Bronchial epithelial cell (primary cell): Measurements from ENCODE around the gene MLH1. TPM values are rescaled to one million over a fixed set of nuclear protein-coding genes. Genes with fewer than 3 reads are reported as not detected.

Experiments used
- DNase-seq: peaks from one replicate; pipeline ENCODE4 v3.0.0-alpha.2; 2010; ENCODE audit warnings: low read depth
- FAIRE-seq: peaks from 2 replicates; lab custom pipeline; 2011; peaks lifted over from hg19 to GRCh38; lab: Jason Lieb, UNC
- H3K27me3 ChIP-seq: 2 replicates; pipeline ENCODE4 v1.5.1; 2011; ENCODE audit warnings: low read length; ENCODE audit not compliant: control insufficient read depth, insufficient read depth
- H3K36me3 ChIP-seq: 2 replicates; pipeline ENCODE4 v1.5.1; 2011; ENCODE audit warnings: low read length; ENCODE audit not compliant: control insufficient read depth, insufficient read depth
- H3K4me3 ChIP-seq: 2 replicates; pipeline ENCODE4 v1.5.1; 2011; ENCODE audit warnings: mild to moderate bottlenecking, low read depth, low read length, control low read depth
- CTCF ChIP-seq: IDR thresholded peaks from 2 replicates; pipeline ENCODE4 v1.5.1; 2011; ENCODE audit warnings: mild to moderate bottlenecking, moderate library complexity, low read length, control low read depth, inconsistent platforms; ENCODE audit not compliant: insufficient read depth, severe bottlenecking
- total RNA-seq: library from RNA; depleted of rRNA; stranded (reverse); fragments of >200 nt; gene quantifications from 2 replicates; pipeline ENCODE4 v1.2.1, GENCODE V29; 2014

The MLH1 gene
- total RNA-seq, 1 donor from 2014 or later = 28.7 TPM

- no peak overlapping the region for H3K4me3 ChIP-seq
- TF ChIP-seq CTCF = no peak
- no peak for FAIRE-seq
- H3K36me3 ChIP-seq = peaks cover 12% of the 10 kb centered on the region
- no peaks in the 10 kb centered on the region for H3K27me3 ChIP-seq
- DNase-seq = no peak
Measured at GRCh38 chr3:36989005-36989404, 4.3 kb upstream of the MLH1 start.

- DNase-seq (no peak), FAIRE-seq (no peak)
- no peak for TF ChIP-seq CTCF
- Histone ChIP-seq H3K36me3 (peaks cover 9% of the 10 kb centered on the region), H3K27me3 (no peaks in the 10 kb centered on the region), H3K4me3 (no peak overlapping the region)
Measured at GRCh38 chr3:36989568-36989967, 3.8 kb upstream of the MLH1 start.

GRCh38 chr3:36991147-36991546 is 2.2 kb upstream of the MLH1 start:
- peaks cover 5% of the 10 kb centered on the region for H3K36me3 ChIP-seq
- FAIRE-seq (no peak), DNase-seq (no peak)
- TF ChIP-seq CTCF = no peak
- H3K4me3 ChIP-seq = no peak overlapping the region
- H3K27me3 ChIP-seq = no peaks in the 10 kb centered on the region

- Histone ChIP-seq H3K27me3 (no peaks in the 10 kb centered on the region), H3K4me3 (peak overlapping the region; percentile 54), H3K36me3 (peaks cover 3% of the 10 kb centered on the region)
- DNase-seq (peak; percentile 64), FAIRE-seq (no peak)
- TF ChIP-seq CTCF = no peak
Measured at GRCh38 chr3:36991923-36992805, 1.2 kb upstream of the MLH1 start.

GRCh38 chr3:36992806-36993325 is 452 bp upstream of the MLH1 start, which contains the start of gene EPM2AIP1:
Gene EPM2AIP1 (minus strand): TSS chr3:36993131. CDS start chr3:36993077, 54 bp downstream.
- Histone ChIP-seq H3K4me3 (peak within 1 kb of the TSS; percentile 55), H3K36me3 (peaks cover 2% of the 10 kb centered on the region), H3K27me3 (no peaks in the 10 kb centered on the region)
- no peak for DNase-seq
- TF ChIP-seq CTCF = peak; percentile 44
- peak; percentile 99 for FAIRE-seq
